RWPE1 (cell line): ENCODE results near the gene ANK2.

ENCODE experiments used
- CTCF ChIA-PET: fragments of 350-600 bp; sonication (Branson Sonifier 250); formaldehyde crosslinking; extraction: SDS; loops from one replicate; lab custom pipeline; 2021; lab: Yijun Ruan, JAX
- POLR2A ChIA-PET: fragments of 400-600 bp; formaldehyde crosslinking; extraction: SDS; loops from one replicate; lab custom pipeline; 2020; ENCODE audit warnings: antibody characterized with exemption; ENCODE audit not compliant: low non-redundant PET; lab: Yijun Ruan, JAX
- DNase-seq: peaks from one replicate; pipeline ENCODE4 v3.0.0; 2012; ENCODE audit warnings: low spot score
- H3K27ac ChIP-seq: fragments of 450-650 bp; 2 replicates; pipeline ENCODE4 v1.5.1; 2017
- CTCF ChIP-seq: fragments of 450-650 bp; conservative IDR thresholded peaks from 2 replicates; pipeline ENCODE4 v1.5.1; 2017; ENCODE audit warnings: low read depth, mild to moderate bottlenecking

The ANK2 gene

GRCh38 chr4:113409181-113409580 lies 359.7 kb downstream of the ANK2 start:
- no peak for DNase-seq
- TF ChIP-seq CTCF, result no peak
- ChIA-PET POLR2A (no interaction called here), CTCF (no interaction called here)
- H3K27ac ChIP-seq, result no peak overlapping the region

GRCh38 chr4:113410686-113411085 lies 361.2 kb downstream of the ANK2 start:
- ChIA-PET POLR2A (no interaction called here), CTCF (interaction anchor here (0.5 to 0.7 kb wide), 4 partner anchors 66 to 313 kb away, joined by 3 to 5 read pairs (median 4); no protein-coding TSS in a partner anchor)
- no peak for DNase-seq
- no peak overlapping the region for H3K27ac ChIP-seq
- TF ChIP-seq CTCF, result no peak

GRCh38 chr4:113411496-113411938 lies 362.1 kb downstream of the ANK2 start:
- no peak overlapping the region for H3K27ac ChIP-seq
- DNase-seq, result peak; percentile 39
- POLR2A ChIA-PET, result no interaction called here
- no peak for TF ChIP-seq CTCF
- CTCF ChIA-PET, result interaction anchor here (0.5 to 0.7 kb wide), 3 partner anchors 65 to 312 kb away, joined by 3 to 5 read pairs (median 4); no protein-coding TSS in a partner anchor

GRCh38 chr4:113419631-113420030 lies 370.2 kb downstream of the ANK2 start:
- ChIA-PET CTCF (no interaction called here), POLR2A (no interaction called here)
- DNase-seq, result no peak
- H3K27ac ChIP-seq, result no peak overlapping the region
- no peak for TF ChIP-seq CTCF

GRCh38 chr4:113420938-113421337 lies 371.5 kb downstream of the ANK2 start:
- ChIA-PET POLR2A (no interaction called here), CTCF (no interaction called here)
- DNase-seq, result no peak
- TF ChIP-seq CTCF, result no peak
- H3K27ac ChIP-seq, result no peak overlapping the region

GRCh38 chr4:113423631-113424030 lies 374.2 kb downstream of the ANK2 start:
- TF ChIP-seq CTCF, result no peak
- no peak for DNase-seq
- ChIA-PET POLR2A (no interaction called here), CTCF (no interaction called here)
- no peak overlapping the region for H3K27ac ChIP-seq

GRCh38 chr4:113433116-113433515 lies 383.7 kb downstream of the ANK2 start:
- CTCF ChIA-PET, result no interaction called here
- H3K27ac ChIP-seq, result no peak overlapping the region
- no peak for DNase-seq
- no peak for TF ChIP-seq CTCF
- POLR2A ChIA-PET, result no interaction called here
